ENCODE data around the gene DYSF.

Gene DYSF

DNA sequence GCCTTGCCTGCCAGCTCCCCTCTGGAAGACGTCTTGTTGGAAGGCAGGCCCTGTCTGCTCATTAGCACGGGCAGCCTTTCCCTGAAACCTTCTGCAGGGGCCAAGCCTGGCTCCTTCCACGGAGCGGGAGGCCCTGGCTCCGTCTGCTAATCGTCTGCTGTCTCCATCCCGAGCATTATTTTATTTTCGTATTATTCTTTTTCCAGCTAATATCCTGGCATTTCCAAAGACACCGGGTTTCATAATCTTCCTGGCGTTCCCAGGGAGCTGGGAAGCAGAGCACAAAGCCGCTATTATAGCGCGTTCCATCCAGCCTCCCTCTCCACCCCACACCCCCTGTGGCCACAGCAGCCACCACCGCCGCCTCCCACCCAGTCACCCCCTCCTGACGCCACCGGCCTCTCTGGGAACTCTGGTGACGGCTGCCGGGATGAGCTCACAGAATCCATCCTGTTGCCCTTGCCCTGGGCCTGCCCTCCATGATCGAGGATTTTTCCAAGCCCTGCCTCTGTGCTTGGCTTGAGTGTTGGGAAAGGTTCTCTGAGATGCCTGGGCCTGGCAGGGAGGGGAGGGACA, 125.5 kb downstream of the DYSF start:
- no peak for DNase-seq

DNA sequence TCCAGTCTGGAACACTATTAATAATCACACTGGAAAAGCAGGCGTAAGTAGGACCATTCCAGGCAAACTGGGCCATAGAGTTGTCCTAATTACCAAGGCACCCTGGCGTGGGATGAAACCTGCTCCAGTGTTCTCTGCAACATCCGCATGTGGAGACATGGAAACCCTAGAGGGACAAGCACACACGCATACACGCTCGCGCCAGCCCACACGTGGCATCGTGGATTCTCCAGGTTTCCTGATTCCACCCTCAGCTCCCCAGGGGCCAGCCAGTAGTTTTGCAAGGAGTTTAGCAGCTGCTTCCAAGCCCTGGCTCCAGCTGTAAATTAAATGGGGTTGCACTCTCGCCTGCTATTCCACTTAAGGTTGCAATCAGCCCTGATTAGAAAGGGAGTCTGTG, 127.7 kb downstream of the DYSF start:
- no peak for DNase-seq

DNA sequence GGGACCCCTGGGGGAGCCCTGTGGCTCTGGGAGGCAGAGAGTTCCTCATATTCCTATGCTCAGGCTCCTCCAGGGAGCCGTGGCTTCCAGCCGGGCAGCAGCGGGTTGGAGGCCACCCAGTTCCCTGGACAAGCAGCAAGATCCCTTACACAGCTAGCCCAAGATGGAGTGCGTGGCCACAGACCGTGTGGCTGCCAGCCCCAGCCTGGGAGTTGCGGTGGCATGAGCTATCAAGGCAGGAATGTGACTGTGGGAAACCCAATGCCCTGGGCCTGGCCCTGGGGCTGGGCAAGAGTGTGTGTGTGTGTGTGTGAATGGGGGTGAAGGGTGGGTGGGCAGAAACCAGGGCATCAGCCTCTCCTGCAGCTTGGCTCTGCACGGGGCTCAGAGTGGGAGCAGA, 130.5 kb downstream of the DYSF start:
- DNase-seq: no peak

DNA sequence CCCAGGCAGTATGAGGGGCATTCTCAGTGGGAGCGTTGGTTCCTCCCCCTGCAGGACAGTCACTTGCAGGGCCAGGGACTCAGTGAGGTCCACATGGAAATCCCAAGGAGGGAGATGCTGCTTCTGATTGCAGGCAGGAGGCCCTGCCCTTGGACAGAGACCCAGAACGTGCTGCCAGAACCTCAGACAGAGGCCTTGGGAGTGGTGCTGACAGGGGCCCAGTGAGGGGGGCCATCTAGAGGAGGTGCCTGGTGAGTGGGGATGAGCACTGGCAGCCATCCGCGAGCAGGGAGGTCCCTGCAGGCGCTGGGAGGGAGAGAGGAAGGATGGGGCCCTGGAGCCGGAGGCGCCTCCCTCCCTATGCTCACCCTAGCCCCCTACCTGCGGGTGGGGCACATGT, 133.1 kb downstream of the DYSF start:
- no peak for DNase-seq

DNA sequence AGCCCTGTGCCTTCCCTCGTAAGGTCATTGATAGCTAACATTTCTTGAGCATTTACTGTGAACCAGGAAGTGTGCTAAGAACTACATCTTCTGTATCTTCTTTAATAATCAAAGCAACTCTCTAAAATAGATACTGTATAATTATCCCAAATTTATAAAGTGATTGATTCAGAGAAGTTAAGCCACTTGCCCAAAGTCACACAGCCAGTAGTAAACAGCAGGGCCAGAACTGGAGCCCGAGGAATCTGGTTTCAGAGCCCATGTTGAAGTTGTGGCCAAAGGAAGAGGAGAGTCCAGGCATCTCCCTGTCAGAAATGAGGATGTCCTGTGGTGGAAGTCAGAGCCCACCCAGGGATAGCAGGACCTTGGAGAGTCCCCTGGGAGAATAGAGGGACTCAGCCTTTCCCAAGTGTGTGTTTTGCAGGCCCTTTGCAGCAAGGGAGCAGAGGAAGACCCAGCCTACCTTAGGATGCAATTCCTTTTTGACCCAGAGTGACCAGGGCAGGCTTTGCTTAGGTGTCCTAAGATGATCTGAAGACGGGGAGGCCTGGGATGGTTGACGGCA, 134.2 kb downstream of the DYSF start:
- DNase-seq: no peak

DNA sequence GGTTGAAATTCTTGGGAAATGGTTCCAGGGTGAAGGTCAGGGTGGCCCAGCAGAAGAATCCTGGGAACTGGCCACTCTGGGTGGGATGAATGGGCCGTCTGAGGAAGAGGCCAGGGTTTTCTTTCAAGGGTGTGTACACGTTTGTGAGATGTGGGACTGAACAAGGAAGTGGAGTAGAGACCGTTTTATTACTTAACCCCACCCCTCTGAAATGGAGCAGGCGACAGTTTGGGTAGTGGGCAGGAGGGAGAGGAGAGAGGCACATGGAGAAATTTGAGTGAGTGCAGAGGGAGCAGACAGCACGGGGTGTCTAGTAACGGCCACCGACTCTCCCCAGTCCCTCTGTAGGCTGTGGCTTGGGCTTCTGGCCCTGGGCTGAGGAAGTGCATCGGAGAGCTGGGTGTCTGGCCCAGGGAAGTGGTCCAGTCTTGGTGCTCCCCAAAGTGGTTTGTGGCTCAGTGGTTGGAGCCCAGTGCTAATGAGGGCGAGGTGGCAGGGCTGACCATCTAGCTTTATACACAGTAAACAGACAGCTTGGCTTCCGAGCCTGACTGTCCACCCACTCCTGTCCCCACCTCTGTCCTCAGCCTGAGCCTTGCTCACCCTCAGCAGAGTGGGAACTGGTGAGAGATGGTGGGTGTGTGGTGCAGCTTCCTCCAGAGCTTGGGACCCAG, 135.3 kb downstream of the DYSF start:
- DNase-seq: no peak

DNA sequence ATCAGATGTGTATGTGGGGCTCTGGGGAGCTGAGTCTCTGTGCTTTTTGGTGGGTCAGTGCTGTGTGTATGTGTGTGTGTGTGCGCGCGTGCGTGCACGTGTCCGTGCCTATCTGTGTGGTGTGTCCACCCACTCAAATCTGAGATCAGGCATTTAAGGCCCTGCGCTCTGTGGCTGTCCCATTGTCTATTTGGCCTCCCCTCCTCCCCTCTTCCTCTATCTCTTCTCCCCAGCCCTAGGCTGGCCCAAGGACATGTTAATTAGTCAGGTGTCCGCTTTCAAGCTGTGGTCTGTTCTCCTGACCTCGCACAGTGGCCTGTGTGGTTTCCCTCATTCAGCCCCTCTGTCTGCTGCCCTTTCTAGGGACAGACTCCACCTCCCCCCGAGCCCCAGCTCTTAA, 136.4 kb downstream of the DYSF start:
- no peak for DNase-seq

DNA sequence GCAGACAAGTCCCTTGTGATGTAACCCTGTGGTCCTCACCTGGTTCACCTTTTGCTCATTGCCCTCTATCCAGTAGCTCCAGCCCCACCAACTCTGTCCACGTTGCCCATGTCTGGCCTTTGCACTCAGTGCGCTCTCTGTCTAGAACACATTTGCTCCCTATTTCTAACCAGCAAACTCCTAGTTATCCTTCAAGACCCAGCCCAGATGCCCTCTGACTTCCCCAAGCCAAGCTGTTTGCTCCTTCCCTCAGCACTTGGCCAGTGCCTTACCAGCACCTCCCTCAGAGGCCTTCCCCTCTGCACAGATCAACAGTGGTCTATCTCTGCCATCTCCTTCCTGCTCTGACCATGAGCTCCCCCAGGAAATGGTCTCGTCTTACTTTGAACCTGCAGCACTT, 137.7 kb downstream of the DYSF start:
- DNase-seq: no peak

DNA sequence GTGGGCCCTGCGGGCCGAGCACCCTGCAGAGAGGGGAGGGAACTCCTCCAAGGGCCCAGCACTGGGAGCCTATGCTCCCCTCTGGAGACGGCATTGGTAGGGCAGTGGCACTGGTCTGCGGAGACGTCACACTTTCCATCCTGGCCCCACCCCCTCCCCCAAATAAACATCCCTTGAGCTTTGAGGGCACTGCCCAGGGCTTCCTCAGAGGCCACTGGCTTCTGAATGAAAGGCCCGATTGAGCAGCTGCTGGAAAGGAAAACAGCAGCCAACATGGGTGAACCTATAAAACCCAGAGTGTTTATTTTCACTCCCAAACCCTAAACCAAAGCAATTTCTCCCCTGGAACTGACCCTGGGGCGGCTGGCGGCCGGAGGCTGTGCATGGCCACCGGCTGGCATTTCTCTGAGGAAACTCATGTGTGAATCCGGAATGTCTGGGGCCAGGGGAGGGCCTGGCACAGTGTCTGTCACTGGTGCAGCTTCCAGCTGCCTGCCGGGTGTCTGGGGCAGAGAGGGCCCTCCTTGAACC, 138.9 kb downstream of the DYSF start:
- DNase-seq: no peak

DNA sequence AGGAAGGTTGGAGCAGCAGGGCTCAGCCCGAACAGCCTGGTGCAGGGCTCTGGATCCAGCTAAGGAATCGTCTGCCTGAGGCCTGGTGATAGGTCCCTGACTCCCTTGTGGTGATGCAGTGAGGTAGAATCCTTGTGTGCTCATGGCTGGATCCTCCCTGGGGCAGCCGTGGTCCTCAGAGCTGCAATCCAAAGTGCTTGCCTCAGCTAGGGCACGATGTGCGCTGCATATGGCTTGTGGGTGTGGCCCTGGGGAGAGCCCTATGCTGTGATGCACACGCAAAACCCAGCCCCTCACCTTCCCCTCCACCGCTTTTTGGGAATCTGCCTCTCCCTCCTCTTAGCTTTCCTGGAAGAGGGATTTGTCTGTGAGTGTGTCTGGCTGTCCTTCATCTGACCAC, 142.2 kb downstream of the DYSF start:
- no peak for DNase-seq

DNA sequence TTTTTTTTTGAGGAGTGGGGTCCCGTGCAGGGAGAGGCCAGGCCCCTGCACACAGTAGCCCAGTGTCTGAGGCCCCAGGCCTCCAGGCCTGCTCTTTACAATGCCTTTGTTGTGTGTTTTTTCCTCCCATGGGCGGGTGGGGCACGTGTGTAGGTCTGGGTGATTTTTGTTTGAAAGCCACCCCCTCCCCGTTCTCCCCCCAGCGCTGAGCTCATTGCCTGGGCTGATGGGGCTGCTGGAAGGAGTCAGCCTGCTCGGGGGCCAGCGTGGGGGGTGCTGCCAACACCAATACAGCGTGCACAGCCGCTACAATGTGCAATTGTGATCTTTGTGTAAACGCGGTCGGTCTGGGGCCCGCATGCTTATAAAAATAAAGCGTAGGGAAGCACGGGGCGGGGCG, 142.7 kb downstream of the DYSF start:
- no peak for DNase-seq

DNA sequence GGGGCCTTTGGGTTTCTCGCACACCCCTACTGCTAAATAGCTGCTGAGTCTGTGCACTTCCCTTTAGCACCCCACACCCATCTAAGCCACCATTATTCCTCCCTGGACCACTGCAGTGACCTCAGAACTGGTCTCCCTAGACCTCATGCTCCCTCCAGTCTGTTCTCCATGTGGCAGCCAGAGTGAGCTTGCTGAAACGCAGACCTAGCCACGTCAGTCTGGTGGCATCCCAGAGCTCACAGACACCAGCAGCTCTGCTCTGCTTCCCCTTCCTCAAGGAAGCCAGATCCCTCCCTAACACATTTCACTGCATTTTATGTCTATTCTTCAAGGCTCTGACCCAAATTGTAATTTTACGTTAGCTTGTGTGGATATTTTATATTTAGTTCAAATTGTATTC, 144.4 kb downstream of the DYSF start:
- DNase-seq: no peak

DNA sequence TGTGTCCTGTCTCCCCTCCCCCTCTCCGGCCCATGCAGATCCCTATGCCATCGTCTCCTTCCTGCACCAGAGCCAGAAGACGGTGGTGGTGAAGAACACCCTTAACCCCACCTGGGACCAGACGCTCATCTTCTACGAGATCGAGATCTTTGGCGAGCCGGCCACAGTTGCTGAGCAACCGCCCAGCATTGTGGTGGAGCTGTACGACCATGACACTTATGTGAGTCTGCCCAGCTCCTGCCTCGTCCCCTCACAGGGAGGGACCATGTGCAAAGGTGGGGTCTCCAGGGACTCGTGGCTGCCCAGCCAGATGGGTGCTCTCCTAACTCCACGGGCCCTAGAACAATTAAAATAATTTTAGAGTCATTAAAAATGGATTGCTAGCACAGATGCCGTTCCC, 145.2 kb downstream of the DYSF start:
- no peak for DNase-seq

DNA sequence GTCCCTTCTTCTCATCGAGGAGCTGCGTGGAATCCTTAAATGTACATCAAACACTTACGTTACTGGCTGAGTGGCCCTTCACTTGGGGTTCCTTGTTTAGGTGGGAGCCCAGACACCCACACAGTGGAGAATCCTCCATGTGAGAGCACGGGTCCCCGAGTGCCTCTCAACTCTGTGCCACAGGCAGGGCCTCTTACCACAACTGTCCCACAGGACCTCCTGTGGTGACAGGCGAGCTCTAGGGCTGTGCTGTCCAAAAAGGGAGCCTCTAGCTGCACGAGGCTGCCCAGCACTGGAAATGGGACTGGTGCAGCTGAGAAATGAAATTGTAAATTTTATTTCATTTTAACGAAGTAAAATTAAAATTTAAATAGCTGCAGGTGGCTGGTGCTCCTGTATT, 145.7 kb downstream of the DYSF start:
- no peak for DNase-seq

DNA sequence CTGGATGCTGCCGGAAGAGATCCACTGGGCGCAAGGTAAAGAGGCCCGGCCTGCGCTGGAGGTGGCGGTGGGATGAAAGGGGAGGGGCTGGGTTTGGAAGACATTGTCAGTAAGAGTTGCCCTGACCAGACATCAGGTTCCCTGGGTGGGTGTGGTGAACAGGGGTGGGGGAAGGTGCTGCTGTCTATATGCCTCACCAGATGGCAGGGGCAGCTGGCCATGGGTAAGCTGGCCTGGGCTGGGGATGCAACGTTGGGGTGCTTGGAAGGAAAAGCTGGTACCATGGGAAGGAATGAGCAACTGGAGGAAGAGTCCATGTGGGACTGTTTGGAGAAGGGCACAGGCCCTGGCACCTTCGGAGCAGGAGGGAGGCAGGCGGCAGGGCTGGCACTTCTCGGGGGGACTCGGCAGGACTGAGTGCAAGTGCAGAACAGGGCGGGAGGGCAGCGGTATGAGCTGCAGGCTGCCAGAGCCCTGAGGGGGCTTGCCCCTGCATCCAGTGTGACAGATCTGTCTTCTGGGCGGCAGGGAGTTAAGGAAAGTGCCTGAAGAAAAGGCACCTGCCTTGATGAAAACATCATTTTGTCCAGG, 146.4 kb downstream of the DYSF start:
- DNase-seq: no peak

DNA sequence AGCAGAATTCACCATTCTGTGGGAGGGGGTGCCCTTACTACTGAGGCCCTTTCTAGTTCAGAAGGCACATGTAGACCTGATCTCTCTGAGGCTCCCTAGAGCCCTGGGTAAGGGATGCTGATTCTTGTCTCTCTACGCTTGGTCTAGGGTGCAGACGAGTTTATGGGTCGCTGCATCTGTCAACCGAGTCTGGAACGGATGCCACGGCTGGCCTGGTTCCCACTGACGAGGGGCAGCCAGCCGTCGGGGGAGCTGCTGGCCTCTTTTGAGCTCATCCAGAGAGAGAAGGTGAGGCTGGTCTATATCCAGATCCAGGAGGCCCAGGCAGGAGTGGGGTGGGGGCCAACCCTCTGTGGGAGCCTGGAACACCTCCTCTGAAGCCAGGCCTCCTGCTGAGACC, 147.2 kb downstream of the DYSF start:
- DNase-seq: no peak

DNA sequence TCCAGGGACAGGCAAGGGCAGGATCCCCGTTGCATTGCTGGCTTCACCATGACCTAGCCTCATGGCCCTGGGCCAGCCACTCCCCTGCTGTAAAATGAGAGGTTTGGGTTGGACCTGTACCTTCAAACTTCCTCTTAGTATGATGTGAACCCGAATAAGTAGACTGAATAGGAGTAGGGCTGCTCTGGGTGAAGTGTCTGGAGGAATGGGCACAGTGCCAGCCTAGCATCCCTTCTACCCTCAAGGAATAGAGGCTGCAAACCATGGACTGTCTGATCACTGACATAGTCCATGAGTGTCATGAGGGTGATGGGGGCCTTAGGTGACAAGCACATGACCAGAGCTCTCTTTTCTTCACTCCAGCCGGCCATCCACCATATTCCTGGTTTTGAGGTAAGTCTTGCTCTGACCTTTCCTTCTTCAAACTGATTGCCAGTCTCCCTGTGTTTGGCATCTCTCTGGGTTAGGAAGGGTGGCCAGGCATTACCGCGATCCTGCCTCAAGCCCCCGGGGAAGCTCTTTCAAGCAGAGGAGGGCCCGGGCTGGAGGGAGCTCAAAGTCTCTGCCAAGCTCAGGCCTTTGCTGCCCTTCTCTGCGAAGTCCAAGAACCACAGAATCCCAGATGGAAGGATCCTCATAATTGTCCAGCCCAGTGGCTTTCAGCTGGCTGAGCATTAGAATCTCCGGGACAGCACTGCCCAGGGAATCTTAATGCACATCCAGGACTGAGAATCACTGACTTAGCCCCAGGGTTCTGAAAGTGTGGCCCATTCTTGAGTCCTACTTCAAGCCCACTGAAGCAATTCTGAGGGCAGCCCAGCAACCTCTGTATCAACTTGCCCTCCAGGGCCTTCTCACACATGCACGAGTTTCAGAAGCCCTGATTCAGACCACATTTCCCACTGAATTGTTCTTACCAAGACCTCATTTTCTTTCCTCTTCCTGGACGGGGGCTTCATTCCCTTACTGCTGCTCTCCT, 148.1 kb downstream of the DYSF start:
- DNase-seq: no peak

DNA sequence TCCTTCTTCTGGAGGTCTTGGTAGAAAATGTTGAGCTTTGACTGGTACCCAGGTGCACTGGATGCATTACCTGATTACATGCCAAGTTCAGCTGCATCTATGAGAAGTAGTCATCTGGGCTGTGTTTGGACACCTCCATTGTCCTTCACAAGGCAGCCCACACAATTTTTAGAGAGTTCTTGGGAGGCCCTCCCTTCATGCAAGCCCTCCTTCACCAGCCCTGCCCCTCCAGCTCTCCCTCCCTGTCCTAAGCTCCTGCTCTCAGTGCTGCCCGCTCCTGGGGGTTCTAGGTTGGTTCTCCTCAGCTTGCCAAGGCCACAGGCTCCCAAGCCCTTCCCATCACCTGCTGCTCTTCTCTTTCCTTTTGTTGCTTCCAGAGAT, 148.7 kb downstream of the DYSF start:
- no peak for DNase-seq

DNA sequence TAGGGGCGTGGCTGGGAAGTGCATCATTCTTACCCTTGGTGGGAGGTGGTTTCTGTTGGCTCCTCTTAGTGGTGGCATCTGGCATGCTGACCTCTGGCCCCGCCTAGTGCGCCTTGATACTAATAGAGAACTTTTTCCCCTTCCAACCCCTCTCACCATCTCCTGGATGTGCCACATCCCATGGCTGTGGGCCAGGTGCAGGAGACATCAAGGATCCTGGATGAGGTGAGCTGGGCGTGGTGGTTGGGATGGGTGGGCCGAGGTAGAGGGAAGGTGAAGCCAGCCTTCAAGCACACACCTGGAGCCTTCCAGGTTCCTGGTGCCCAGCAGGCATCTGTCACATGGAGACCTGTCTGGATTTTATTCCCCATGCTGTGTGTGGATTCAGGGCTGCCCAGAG, 149.2 kb downstream of the DYSF start:
- no peak for DNase-seq

DNA sequence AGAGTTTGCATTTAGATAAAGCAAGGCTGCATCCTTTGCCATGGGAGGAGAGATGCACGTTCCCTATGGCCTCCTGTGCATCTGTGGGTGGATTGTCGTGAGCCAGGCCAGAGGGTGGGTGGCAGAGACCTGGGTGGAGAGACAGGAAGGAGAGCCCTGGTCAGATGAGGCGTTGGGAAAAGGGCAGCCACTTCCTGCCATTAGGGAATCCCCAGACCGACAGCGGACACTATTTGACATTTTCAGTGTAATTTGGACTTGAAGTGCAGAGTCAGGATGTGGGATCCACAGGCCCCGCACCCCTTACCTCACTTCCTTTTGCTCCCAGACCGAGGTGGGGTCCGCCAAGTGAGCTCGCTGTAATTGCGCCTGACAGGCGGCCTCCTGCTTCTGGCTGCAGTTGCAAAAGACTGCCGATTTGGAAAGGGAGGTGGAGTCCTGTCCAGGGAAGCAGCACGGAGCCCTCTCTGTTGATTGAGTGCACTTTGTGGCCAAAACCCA, 150.0 kb downstream of the DYSF start:
- DNase-seq: no peak

DNA sequence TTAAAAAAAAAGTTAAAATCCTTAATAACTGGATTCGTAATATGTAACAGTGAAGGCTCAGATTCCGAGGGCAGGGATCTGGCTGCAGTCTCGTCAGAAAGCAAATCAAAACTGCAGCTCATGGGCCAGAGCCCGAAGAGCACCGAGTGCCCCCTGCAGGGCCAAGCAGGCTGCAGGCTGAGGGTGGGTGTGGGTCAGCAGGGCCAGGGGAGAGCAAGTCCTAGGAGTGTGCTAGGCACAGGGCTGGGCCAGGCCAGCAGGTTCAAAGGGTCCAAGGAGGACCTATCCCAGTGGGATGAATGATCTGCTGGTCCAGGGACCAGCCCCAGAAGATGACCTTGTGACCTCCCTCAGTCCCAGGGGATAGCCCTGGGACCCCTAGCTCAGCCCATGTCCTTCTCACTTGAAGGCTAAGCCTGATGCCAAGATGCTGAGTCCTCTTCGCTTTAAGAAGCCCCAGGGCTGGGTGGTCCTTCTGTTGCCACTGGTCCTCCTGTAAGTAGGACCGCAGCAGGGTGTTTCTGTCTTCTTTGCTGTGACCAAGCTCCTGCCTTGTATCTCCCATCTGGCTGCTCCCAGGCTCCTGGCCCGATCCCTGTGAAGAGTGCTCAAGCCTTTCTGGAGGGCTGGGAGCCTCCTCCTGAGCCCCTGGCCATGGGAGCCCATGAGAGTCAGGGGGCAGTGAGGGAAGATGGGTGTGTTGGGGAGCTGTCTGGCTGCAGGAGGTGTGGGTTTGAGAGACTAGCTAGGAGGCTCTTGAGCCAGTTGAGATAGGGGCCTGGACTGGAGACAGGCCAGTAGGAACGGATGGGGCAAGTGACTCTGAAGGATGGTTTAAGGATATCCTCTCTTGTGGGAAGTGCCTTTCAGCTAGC, 150.7 kb downstream of the DYSF start:
- no peak for DNase-seq

DNA sequence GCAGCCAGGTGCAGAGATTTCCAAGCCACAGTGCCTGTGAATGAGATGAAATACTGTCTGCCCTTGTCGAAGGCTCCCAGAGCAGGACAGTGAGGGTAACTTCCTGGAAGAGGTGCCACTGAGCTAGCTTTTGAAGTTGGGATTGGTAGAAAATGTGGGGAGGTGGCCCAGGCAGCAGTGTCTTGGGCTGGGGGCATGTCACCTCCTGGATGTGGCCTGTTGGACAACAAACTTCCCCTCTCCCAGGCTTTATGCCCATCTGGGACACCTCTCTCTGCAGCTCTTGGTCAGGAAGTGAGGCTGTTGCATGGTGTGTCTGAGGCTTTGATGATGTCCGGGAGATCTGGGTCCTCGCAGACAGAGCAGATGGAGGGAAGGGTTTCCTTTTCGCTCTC, 151.4 kb downstream of the DYSF start:
- DNase-seq: no peak

Data from CD4-positive, alpha-beta T cell treated with Interleukin-17A for 4 hours (primary cell).